Activated T-cell treated with anti-CD3 and anti-CD28 coated beads for 48 hours (primary cell): ENCODE results near the gene ROR2.

Experiments
- DNase-seq: peaks from one replicate; pipeline ENCODE4 v3.0.0-alpha.2; 2020; ENCODE audit warnings: low read depth

ROR2 gene

DNA sequence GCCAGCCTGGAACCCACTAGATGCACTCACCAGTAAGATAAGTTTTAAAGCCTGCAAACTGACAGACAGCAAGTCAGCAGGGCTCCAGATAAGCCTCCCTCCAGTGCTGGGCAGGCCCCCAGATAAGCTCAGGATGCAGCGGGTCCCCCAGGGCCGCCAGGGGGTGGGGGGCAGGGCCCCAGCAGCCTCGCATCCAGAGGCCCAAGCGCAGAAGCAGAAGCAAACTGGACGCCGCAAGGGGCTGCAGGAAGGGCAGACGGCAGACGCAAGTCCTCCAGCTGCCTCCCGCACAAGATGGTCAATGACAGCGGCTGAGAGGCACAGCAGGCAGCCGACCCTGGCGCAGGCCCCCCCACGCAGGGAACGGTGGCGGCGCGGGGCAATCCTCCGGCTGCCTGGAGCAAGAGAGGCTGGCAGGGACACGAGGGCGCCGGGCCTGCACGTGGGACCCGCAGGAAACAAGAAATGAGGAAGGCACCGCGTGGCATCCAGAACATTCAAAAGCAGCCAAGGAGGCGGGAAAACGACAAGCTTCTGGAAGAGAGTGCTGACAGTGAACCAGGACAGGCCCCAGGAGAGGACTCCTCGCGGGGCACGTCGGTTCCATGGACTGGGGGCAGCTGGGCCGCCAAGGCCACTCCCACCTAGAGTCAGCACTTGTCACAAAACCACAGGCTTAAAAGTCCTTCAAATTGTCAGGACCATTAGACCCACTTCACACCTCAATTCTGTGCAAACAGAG is 49.8 kb downstream of the ROR2 start:
- DNase-seq = no peak

DNA sequence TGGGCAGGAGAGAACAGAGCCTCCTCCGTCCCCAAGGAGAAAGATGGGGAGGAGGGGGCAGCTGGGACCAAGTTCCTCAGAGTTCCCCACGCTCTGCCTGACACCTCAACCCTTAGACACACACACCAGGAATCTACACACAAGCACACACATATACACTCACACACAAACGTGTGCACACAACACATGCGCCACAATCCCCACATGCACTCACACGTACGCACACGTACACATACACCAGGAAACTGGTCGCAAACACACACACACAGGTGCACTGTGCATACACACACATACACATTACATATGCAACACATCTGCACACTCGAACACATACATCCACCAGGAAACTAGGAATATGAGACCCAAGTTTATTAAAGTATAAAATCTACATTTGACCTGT is 50.4 kb downstream of the ROR2 start:
- no peak for DNase-seq

DNA sequence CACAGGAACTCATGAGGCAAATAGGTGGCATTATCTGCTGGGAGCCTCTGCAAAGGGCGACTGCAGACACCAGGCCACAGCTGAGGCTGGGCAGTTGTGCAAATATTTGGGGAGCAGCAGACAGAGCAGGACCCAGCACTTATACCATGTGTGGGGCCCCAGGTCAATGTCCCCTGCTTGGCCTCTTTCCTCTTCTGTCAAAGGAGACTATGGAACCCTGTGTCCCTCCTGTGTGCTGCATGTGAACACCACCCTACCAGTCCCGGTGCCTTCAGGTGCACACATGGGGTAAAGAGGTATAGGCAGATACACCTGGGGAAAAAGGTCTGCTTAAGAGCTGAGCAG is 50.8 kb downstream of the ROR2 start:
- no peak for DNase-seq

DNA sequence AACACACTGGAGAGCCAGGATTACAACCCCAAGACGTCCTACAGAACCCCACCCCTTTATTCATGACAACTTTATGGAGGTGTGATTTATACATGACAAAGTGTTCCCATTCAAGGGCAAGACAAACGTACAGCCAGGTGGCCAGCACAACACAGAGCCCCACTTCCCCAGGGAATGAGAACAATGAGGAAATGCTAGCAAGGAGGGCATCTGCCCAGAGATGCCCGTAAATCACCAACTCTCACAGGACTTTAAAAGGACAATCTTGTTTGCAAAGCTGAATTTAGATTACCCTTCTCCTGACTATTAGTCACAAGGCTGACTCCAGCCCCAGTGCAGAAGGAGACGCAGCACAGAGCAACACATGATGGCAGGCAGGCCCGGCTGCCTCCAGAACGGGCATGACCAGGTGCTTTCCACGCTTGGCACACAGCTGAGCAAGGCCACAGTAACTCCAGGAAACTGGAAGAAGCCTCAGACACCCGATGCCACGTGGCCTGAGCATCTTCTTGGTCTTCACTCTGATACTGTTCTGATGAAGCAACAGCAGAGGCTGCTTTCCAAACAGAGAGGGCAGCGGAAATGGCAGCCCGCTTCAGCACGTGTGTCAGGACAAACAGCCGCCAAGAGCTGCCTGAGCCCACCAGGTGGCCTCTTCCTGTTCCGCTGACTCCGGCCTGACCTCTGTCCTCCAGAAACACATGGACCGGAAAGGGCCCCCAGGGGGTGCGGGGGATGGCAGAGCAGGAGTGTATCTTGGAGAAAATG is 51.4 kb downstream of the ROR2 start:
- DNase-seq = no peak

DNA sequence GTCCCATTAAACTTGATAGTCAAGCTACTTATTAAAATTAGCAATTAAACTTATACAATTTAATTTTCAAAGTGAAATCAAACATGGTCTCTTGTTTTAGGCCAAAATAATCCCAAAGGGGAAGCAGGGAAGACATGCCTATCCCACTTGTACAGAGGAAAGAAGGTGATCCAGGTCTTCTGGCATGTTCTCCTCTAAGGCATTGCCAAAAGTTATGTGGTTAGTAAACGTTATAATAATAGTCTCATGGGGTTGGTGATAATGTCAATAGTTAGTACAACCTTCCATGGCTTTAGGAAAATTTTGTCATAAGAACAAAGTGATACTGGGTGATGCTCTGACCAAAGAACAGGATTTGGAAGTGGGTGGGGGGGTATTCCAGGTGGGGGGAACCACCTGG is 52.8 kb downstream of the ROR2 start:
- DNase-seq = no peak

DNA sequence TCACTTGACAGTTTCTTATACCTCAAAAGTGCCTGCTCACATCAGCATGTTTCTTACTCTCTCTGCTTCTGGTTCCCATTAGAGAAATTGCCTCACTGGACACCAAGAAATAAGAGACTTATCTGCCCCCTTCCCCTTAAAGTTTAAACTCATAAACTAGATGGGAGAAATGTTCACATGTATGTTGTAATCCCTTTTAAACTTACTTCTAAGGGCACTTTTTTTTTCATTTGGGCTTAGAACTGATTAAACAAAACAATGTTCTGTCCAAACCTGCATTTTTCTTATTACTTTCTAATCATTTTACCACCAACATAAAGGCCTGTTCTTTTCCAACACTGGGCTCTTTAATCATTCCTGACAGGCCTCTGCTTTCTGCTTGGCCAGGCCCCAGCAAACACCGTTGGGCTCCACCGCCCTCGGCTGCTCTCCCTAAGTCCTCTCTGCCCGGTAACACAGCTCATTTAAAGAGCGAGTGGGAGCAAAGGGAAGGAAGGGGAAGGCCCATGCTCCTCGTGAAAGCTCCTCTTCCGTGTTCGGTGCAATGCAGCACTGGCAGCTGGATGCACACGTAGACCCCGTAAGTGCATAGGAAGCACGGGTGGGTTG is 53.4 kb downstream of the ROR2 start:
- DNase-seq = no peak

DNA sequence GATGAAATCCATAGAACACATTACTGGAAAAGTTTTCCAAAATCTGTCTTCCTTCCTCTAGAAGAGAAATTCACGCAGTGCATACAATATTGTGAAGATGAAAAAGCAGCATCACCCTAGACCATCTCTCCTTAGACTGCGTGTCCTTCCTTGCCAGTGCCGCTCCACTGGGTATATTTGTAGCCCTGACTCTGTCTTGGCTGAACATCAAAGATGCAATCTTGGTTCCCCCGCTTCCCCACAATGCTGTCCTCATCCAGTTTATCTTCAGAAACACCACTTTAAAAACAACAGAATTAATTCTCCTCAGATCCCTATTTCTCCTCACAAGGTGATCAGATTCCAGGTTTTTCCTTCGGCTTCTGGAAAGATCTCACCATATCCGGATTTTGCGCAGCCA is 53.9 kb downstream of the ROR2 start:
- no peak for DNase-seq

DNA sequence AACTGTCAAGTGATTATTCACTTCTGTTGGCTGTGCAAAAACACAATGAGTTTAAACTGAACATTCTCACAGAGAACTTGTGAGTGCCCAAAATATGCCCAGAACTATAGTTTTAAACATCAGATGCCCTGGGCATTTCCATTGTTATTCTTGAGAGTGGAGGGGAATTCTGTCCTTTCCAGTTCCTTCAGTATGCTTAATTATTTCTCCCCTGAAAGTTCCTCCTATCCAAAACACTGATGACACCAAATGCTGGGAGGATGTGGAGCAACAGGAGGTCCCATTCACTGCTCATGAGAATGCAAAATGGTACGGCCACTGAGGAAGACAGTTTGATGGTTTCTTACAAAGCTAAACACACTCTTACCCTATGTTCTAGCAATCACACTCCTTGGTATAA is 55.5 kb downstream of the ROR2 start:
- no peak for DNase-seq

DNA sequence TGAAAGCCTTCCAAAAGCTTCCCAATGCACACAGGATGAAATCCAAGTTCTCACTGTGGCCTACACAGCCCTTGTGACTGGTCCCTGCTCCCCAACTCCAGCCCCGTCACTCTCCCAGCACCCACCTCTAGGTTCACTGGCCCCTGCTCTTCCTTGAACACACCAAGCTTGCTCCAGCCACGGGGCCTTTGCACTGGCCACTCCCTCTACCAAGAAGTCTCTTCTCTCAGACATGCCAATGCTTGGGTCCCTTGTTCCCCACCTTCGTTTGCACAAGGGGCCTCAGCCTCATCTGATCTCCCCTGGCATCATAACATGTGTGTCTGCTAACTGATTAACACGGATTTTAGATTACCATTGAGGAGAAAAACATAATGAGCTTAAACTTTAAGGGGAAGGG is 56.0 kb downstream of the ROR2 start:
- DNase-seq = no peak

DNA sequence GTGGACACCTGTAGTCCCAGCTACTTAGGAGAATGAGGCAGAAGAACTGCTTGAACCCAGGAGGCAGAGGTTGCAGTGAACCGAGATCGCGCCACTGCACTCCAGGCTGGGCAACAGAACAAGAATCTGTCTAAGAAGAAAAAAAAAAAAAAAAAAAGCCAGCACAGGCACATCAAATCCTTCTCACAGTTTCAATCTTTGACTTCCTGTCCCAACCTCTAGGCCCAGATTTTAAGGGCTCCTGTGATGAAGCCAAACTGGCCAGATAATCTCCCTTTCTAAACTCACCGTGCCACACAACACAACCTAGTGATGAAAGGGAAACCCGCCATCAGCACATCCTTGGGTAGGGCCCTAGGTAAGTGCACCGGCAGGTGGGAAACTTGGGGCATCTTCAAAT is 58.1 kb downstream of the ROR2 start:
- no peak for DNase-seq

DNA sequence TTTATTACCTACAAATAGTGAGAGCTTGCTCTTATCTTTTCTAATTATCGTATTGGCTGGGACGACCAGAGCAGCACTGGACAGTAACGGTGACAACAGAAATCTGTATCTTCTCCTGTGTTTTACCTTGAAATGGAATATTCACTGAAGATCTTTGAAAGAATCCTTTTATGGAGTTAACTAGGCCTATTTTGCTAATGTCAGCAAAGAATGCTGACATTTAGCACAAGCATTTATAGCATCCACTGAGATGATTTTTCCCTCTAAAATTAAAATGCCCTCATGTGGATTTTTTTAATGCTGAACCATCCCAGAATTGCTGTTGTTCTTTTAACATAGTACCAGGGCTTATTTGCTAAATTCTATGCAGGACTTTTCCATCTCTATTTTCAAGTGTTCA is 59.4 kb downstream of the ROR2 start:
- DNase-seq = no peak

DNA sequence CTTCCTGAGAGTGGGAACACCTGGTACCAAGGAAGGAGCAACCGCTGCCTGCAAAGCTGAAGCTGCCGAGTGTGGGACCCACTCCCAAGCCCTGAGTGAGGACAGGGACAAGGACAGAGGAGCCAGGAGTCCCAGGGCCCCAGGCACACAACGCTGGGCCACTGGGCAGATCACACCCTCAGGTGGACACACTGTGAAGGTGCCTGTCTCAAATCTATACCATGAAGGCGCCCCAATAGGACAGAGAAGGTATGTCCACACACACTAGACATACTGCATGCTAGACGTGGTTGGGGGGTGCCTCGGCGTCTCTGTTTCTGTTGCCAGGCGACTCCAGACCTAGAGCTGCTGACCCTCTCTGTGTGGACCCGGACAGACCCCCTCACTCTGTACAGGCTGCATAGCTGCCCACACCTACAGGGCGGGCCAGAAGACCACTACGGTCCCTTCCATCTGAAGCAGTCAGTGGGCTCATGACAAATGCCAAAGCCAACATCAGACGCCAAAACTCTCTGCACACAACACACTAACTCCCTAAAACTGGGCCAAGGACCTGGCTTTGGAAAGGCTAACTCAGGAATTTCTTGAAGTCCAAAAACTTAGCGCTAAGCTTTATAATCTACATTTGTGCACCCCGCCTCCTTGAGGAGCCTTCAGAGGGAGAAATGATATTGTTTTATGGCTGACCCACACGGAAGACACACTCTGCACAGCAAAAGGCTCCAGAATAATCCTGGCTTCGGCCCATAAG is 60.7 kb downstream of the ROR2 start:
- DNase-seq = no peak

DNA sequence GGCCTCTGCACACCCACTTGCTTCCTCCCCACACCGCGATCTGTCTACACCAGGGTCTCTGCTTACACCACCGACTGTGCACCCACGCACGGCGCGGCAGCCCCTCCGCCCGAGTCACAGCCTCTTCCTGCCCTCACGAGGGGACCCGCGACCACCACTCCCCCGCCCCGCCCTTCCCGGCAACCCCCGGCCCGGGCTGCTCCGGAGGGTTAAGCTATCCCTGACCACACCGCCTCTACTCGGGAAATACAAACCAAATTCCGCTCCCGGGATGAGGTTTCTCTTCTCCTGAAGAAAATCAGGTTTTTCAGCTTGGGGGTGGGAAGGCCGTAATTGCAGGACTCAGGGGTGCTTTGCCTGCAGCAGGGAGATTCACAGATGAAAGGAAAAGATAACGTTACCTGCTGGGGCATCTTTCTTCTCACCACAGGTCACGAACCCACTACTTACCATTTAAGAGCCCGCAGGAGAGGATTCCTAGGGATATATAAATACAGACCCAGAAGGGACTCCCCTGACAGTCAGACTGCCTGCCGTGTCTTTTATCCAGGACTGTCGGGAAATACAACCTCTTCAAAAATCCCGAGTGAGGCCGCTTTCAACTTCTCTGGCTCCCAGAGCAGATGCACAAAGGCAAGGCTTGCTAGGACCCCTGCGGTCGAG is 63.5 kb downstream of the ROR2 start:
- DNase-seq = no peak

DNA sequence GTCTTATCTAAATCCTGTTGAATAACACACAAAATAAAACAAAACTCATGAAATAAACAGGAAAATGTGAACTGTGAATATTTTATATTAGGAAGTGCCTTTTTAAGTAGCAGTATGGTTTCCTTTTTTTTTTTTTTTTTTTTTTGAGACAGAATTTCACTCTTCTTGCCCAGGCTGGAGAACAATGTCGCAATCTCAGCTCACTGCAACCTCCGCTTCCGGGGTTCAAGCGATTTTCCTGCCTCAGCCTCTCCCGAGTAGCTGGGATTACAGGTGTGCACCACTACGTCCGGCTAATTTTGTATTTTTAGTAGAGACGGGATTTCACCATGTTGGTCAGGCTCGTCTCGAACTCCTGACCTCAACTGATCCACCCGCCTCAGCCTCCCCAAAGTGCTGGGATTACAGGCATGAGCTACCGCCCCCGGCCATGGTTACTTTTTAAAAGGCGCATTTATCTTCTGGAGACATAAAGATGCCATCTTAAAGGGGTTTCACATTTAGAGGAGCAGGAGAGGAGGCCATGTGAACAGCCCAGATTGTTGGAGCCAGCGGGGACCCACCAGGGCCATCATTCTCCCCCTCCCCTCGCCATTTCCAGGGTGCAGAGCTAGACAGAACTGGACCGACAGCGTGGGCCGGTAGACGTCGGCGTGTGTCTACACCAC is 64.1 kb downstream of the ROR2 start:
- DNase-seq = no peak

DNA sequence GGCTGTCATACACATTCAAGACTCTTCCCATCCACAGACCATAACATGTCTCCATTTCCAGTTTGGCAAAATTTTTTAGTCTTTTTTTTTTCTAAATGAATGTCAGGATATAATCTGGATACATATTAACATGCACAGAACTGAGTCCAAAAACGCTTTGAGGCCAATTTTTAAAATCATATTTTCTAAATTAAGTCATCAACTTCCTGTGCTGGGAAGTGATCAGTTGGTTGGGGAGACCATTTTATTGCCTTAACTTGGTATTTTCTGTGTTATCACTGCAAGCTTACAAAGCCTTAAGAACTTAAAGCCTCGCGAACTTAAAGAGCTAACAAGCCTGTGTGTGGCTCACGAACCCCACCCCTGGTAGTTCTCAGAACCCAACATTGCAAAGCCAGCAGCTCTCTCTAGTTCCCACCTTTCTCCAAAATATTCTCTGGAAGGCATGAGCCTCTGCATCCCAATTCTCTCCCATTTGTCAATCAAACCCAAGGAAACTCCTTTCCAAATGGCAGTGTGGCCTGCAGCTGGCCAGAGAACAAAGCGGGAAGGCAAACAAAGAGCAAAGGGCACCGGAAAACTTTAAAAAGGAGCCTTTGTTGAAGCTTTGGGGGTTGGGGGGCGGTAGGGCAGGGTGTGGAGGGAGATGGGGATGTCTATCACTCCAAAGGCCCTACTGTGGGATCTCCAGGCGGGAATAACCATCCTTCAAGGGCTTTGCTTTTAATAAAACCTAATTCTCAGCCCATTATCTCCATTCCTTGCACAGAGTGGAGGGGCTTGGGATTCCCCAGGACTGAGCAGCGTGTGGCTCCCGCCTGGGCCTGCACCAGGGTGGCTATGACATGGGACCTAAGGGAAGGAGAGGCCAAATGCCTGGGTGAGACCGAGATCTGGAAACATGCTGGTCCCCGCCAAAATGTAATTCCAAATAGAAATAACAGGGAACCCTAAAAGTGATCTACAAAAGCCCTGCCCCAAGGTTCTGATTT is 65.0 kb downstream of the ROR2 start:
- DNase-seq = no peak

DNA sequence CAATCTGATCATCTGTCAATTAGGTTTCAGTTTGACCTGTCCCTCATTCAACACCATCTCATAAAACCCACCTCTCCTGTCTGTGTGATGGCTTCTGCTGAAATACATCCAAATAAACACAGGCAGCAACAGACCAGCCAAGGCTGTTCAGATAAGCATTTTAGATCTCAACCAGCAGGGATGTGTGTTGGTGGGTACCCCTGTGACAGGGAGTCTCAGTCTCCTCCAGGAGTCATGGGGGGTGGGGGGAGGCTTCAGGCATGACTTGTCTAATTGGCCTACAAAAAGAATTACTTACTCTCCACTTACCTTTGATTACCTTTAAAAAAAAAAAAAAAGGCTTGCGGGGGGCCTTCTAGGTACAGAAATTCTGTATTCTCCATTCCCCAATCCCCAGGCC is 65.9 kb downstream of the ROR2 start:
- DNase-seq = no peak

DNA sequence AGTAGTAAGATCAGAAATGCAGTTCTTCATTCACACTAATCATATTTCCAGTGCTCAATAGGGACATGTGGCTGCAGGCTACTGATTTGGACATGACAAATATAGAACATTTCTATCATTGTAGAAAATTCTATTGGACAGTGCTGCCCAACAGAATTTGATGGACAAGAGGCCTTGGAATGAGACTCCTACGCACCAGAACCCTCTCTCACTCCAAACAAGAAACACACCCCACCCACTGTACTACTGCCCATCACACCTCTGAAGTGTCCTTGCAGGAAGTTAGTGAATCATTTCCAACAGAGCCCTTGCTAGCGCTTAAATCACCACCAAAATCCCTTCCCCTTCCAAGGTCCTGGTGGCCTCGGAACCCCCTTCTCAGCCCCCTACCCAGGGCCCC is 66.5 kb downstream of the ROR2 start:
- no peak for DNase-seq

DNA sequence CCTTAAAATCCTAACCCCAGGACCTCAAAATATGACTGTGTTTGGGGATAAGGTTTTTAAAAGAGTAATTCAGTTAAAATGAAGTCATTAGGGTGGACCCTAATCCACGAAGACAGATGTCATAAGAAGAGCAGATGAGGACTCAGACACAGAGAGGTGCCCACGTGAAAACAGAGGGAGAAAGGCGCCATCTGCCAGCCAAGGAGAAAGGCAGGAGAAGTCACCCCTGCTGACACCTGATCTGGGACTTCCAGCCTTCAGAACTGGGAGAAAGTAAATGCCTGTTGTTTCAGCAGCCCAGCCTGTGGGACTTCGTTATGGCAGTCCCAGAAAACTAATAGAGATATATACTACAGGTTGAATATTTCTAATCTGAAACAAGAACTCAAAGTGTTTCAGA is 67.4 kb downstream of the ROR2 start:
- DNase-seq = no peak

DNA sequence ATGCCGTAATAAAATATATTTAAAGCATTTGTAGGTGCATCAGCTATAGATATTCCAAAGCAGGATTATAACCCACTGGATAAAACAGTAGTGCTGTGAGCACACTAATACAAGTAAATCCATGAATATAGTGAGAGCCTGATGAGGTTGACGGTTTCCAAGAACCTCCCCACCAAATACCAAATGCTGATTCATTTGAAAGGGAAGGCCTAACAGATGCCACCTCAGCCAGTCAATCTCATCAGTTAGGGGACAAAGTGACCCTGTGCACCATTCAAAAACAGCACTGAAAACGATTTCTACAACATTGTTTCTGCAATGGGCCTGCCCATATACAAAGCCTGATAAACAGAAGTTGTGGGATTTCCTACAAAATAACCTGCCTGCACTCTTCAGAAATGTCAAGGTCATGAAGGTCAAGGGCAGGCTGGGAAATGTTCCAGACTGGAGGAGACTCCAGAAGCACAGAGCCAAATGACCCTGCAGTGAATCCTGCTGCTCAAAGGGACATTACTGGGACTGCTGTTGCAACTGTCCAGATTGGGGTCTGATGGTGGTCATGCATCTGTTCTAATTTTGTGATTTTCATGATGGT is 69.6 kb downstream of the ROR2 start:
- no peak for DNase-seq

DNA sequence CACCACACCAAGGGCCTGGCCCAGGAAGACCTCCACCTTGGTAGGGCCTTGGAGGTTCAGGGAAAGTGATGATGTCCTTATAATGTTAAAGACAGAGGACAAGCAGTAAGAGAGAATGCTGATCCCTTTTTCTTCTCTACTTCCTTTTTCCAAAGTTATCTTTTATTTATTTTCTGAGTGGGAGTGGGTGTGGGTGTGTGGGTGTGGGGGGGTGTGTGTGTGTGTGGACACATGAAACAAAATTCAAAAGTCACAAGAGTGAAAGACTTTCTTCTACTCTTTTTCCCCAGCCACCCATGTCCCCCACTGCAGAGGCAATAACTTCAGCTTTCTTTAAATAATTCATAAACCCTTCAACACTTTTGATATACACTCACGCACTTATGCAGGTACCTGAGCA is 70.8 kb downstream of the ROR2 start:
- no peak for DNase-seq
